H9 (cell line): ENCODE results near the gene DAAM2. TPM values are rescaled to one million over a fixed set of nuclear protein-coding genes. Genes with fewer than 3 reads are reported as not detected.

ENCODE experiments used
- DNase-seq: peaks from one replicate; pipeline ENCODE4 v3.0.0-alpha.2; 2017
- H2AFZ ChIP-seq: one replicate; pipeline ENCODE4 v1.6.1; 2013; ENCODE audit warnings: mild to moderate bottlenecking, low read length, control low read depth, moderate library complexity
- H2AK5ac ChIP-seq: 2 replicates; pipeline ENCODE4 v1.6.1; 2013; ENCODE audit warnings: low read length, control low read depth, mixed read lengths; ENCODE audit not compliant: insufficient read length
- H2BK120ac ChIP-seq: one replicate; pipeline ENCODE4 v1.6.1; 2013; ENCODE audit warnings: low read depth, mild to moderate bottlenecking, low read length, control low read depth, inconsistent platforms; ENCODE audit not compliant: poor library complexity, severe bottlenecking
- H2BK12ac ChIP-seq: 2 replicates; pipeline ENCODE4 v1.6.1; 2013; ENCODE audit warnings: low read length, control low read depth, mixed read lengths, low read depth; ENCODE audit not compliant: insufficient read length
- H2BK15ac ChIP-seq: 2 replicates; pipeline ENCODE4 v1.6.1; 2013; ENCODE audit warnings: low read depth, low read length, control low read depth
- H2BK20ac ChIP-seq: one replicate; pipeline ENCODE4 v1.6.1; 2013; ENCODE audit warnings: low read depth, mild to moderate bottlenecking, low read length, control low read depth, inconsistent platforms; ENCODE audit not compliant: poor library complexity, severe bottlenecking
- H2BK5ac ChIP-seq: 2 replicates; pipeline ENCODE4 v1.6.1; 2013; ENCODE audit warnings: low read length, control low read depth, mixed read lengths; ENCODE audit not compliant: insufficient read length
- H3K14ac ChIP-seq: 2 replicates; pipeline ENCODE4 v1.6.1; 2013; ENCODE audit warnings: low read length, control low read depth; ENCODE audit not compliant: insufficient read depth
- H3K18ac ChIP-seq: 2 replicates; pipeline ENCODE4 v1.6.1; 2013; ENCODE audit warnings: low read depth, mild to moderate bottlenecking, mixed read lengths, low read length, control low read depth; ENCODE audit not compliant: insufficient read length
- H3K23ac ChIP-seq: 2 replicates; pipeline ENCODE4 v1.6.1; 2013; ENCODE audit warnings: low read length, control low read depth, mixed read lengths, low read depth; ENCODE audit not compliant: insufficient read length
- H3K23me2 ChIP-seq: 2 replicates; pipeline ENCODE4 v1.6.1; 2013; ENCODE audit warnings: low read depth, mild to moderate bottlenecking, mixed read lengths, low read length, control low read depth; ENCODE audit not compliant: insufficient read length, poor library complexity, severe bottlenecking
- H3K27ac ChIP-seq: 2 replicates; pipeline ENCODE4 v1.5.1; 2013; ENCODE audit warnings: low read length, control low read depth, mixed read lengths, low read depth; ENCODE audit not compliant: insufficient read length
- H3K27me3 ChIP-seq: 2 replicates; pipeline ENCODE4 v1.6.1; 2013; ENCODE audit warnings: low read length, control low read depth, inconsistent platforms; ENCODE audit not compliant: insufficient read depth
- H3K4ac ChIP-seq: 2 replicates; pipeline ENCODE4 v1.6.1; 2013; ENCODE audit warnings: low read depth, mild to moderate bottlenecking, control low read depth, inconsistent platforms, low read length, moderate library complexity
- H3K4me1 ChIP-seq: 2 replicates; pipeline ENCODE4 v1.6.1; 2013; ENCODE audit warnings: low read length, control low read depth, inconsistent platforms; ENCODE audit not compliant: insufficient read depth
- H3K4me2 ChIP-seq: 2 replicates; pipeline ENCODE4 v1.6.1; 2013; ENCODE audit warnings: low read length, control low read depth, mixed read lengths; ENCODE audit not compliant: insufficient read length, insufficient read depth
- H3K56ac ChIP-seq: 2 replicates; pipeline ENCODE4 v1.6.1; 2013; ENCODE audit warnings: low read depth, mild to moderate bottlenecking, mixed read lengths, low read length, control low read depth; ENCODE audit not compliant: insufficient read length
- H3K79me1 ChIP-seq: 2 replicates; pipeline ENCODE4 v1.6.1; 2013; ENCODE audit warnings: low read depth, mild to moderate bottlenecking, moderate library complexity, low read length, control low read depth, inconsistent platforms; ENCODE audit not compliant: insufficient read depth, poor library complexity, severe bottlenecking
- H3K79me2 ChIP-seq: 2 replicates; pipeline ENCODE4 v1.6.1; 2013; ENCODE audit warnings: low read length, control low read depth, inconsistent platforms; ENCODE audit not compliant: insufficient read depth
- H3K9ac ChIP-seq: 2 replicates; pipeline ENCODE4 v1.6.1; 2013; ENCODE audit warnings: low read length, control low read depth, mixed read lengths; ENCODE audit not compliant: insufficient read length; ENCODE audit errors: extremely low read depth
- H3K9me3 ChIP-seq: one replicate; pipeline ENCODE4 v1.6.1; 2013; ENCODE audit warnings: low read depth, low read length, inconsistent platforms; ENCODE audit not compliant: control insufficient read depth
- H3T11ph ChIP-seq: one replicate; pipeline ENCODE4 v1.6.1; 2013; ENCODE audit warnings: mild to moderate bottlenecking, low read length, control low read depth, inconsistent platforms
- H4K20me1 ChIP-seq: one replicate; pipeline ENCODE4 v1.6.1; 2013; ENCODE audit not compliant: control insufficient read depth, insufficient read length, insufficient read depth
- H4K5ac ChIP-seq: 2 replicates; pipeline ENCODE4 v1.6.1; 2013; ENCODE audit warnings: low read depth, mild to moderate bottlenecking, mixed read lengths, low read length, control low read depth; ENCODE audit not compliant: insufficient read length
- H4K8ac ChIP-seq: replicated peaks from 2 replicates; pipeline ENCODE4 v1.6.1; 2013; ENCODE audit warnings: low read length, control low read depth, mixed read lengths, low read depth; ENCODE audit not compliant: insufficient read length
- H4K91ac ChIP-seq: 2 replicates; pipeline ENCODE4 v1.6.1; 2013; ENCODE audit warnings: low read depth, mild to moderate bottlenecking, moderate library complexity, mixed read lengths, low read length, control low read depth; ENCODE audit not compliant: insufficient read length
- H3K27ac Mint-ChIP-seq, 3 experiments: 2 replicates in 2 of 3; 3 replicates in 1 of 3; pipeline ENCODE4 v1.8.0; 2020 to 2021; ENCODE audit warnings: mixed read lengths in 3 of 3, mild to moderate bottlenecking in 1 of 3, moderate library complexity in 1 of 3
- H3K27me3 Mint-ChIP-seq: 2 replicates; pipeline ENCODE4 v1.8.0; 2021; ENCODE audit warnings: low read depth, mild to moderate bottlenecking, moderate library complexity, mixed read lengths
- H3K36me3 Mint-ChIP-seq, 3 experiments: 2 replicates in 2 of 3; 3 replicates in 1 of 3; pipeline ENCODE4 v1.8.0; 2020 to 2021; ENCODE audit warnings: low read depth in 3 of 3, mixed read lengths in 3 of 3; ENCODE audit not compliant: insufficient read depth in 1 of 3
- H3K4me1 Mint-ChIP-seq, 2 experiments: 2 replicates each; pipeline ENCODE4 v1.8.0; 2020; ENCODE audit warnings: mixed read lengths in 2 of 2
- H3K4me3 Mint-ChIP-seq, 2 experiments: 2 replicates in 1 of 2; 3 replicates in 1 of 2; pipeline ENCODE4 v1.8.0; 2020 to 2021; ENCODE audit warnings: mild to moderate bottlenecking in 2 of 2, mixed read lengths in 2 of 2, moderate library complexity in 1 of 2
- H3K9me3 Mint-ChIP-seq, 2 experiments: 2 replicates in 1 of 2; 3 replicates in 1 of 2; pipeline ENCODE4 v1.8.0; 2020; ENCODE audit warnings: mild to moderate bottlenecking in 2 of 2, mixed read lengths in 2 of 2, moderate library complexity in 1 of 2
- CTCF ChIP-seq: fragments of 200-600 bp; sonication (generic); conservative IDR thresholded peaks from 3 replicates; pipeline ENCODE4 v1.8.0; 2021; ENCODE audit warnings: antibody characterized with exemption, mild to moderate bottlenecking
- WGBS: extraction: QIAGEN DNeasy Blood & Tissue Kit; methylation state at CpG from one replicate; pipeline ENCODE4 v1.1.7; 2013; ENCODE audit warnings: missing lambda C conversion rate, low lambda C conversion rate, mixed read lengths; ENCODE audit not compliant: insufficient read length; ENCODE audit errors: extremely low coverage; 5-methylcytosine and 5-hydroxymethylcytosine counted together
- total RNA-seq: library from RNA; stranded (reverse); gene quantifications from 2 replicates; pipeline ENCODE4 v1.2.1, GENCODE V29; 2021

The DAAM2 gene
- total RNA-seq, 1 experiment from 2014 or later, result 1.1 TPM

- Histone ChIP-seq H2BK20ac (no peak overlapping the region), H3T11ph (no peak overlapping the region), H4K8ac (no peak overlapping the region), H3K9me3 (no peaks in the 10 kb centered on the region), H2AK5ac (no peak overlapping the region), H3K14ac (no peak overlapping the region), H4K20me1 (no peaks in the 10 kb centered on the region), H3K4ac (no peak overlapping the region), H2BK120ac (no peak overlapping the region), H3K23ac (no peak overlapping the region), H4K91ac (no peak overlapping the region), H2BK5ac (no peak overlapping the region), H3K18ac (no peak overlapping the region), H4K5ac (no peak overlapping the region), H3K23me2 (no peaks in the 10 kb centered on the region), H2AFZ (no peak overlapping the region), H2BK12ac (no peak overlapping the region), H3K9ac (no peak overlapping the region), H3K4me2 (no peak overlapping the region), H3K4me1 (no peaks in the 10 kb centered on the region), H3K27me3 (no peaks in the 10 kb centered on the region), H3K79me1 (no peaks in the 10 kb centered on the region), H3K56ac (no peak overlapping the region), H3K79me2 (no peaks in the 10 kb centered on the region), H3K27ac (no peak overlapping the region), H2BK15ac (no peak overlapping the region)
- Mint-ChIP-seq H3K4me1 (peaks cover 5 to 7% of the 10 kb centered on the region in 2 experiments), H3K9me3 (peaks cover 11 to 15% of the 10 kb centered on the region in 2 experiments), H3K4me3 (peak overlapping the region in 1 of 2 experiments; percentile 10; a peak in 1 of 5 replicates), H3K36me3 (peaks cover 25 to 53% (median 49%) of the 10 kb centered on the region in 3 experiments), H3K27ac (no peak overlapping the region; a peak in 1 of 7 replicates), H3K27me3 (no peaks in the 10 kb centered on the region; the same call in 1 of the 2 replicates)
- TF ChIP-seq CTCF, result no peak
- WGBS, result no CpG with 5 or more reads among the region's 3 CpGs
- DNase-seq, result no peak
Measured at GRCh38 chr6:39925931-39926290, 133.7 kb downstream of the DAAM2 start.
